Neural cell (in vitro differentiated cells): ENCODE results near the gene PRR4. TPM values are rescaled to one million over a fixed set of nuclear protein-coding genes. Genes with fewer than 3 reads are reported as not detected.

ENCODE experiments used
- polyA plus RNA-seq: library from polyadenylated mRNA; depleted of rRNA; stranded (reverse); fragments of >200 nt; gene quantifications from 2 replicates; pipeline ENCODE4 v1.2.3, GENCODE V29; 2014
- small RNA-seq, 3 experiments: library from RNA; depleted of rRNA; stranded (forward); fragments of <200 nt; gene quantifications; one replicate each; pipeline ENCODE3, GENCODE V24; 2012

The PRR4 gene
- polyA plus RNA-seq, 1 donor from 2014 or later: 5.0 TPM

Small RNA genes lying within 50 kb of the gene (small RNA-seq; reads per million reads assigned to genes)
- gene PRR4: 0 reads per million in 3 experiments

Other genes starting within 250 kb of the PRR4 start
- gene MAGOHB, start 235.9 kb downstream of the PRR4 start, polyA plus RNA-seq: 43.3 and 63.5 TPM in 2 replicates
- 0.24 and 0.26 TPM in 2 replicates for gene STYK1, start 175.4 kb downstream of the PRR4 start, polyA plus RNA-seq
- gene YBX3, start 126.2 kb downstream of the PRR4 start, polyA plus RNA-seq: 3.4 and 7.3 TPM in 2 replicates
- 0.58 TPM in 1 of 2 replicates, not detected in the other for gene TAS2R7, start 46.8 kb downstream of the PRR4 start, polyA plus RNA-seq
- gene TAS2R8, start 42.2 kb downstream of the PRR4 start, polyA plus RNA-seq: 0.59 and 1.6 TPM in 2 replicates
- 0.32 and 1.6 TPM in 2 replicates for gene TAS2R9, start 39.3 kb downstream of the PRR4 start, polyA plus RNA-seq
- 3.9 and 8.3 TPM in 2 replicates for gene TAS2R10, start 23.1 kb downstream of the PRR4 start, polyA plus RNA-seq
- gene PRH1, start 34.8 kb upstream of the PRR4 start, polyA plus RNA-seq: 18.7 and 25.7 TPM in 2 replicates
- 0.52 and 0.61 TPM in 2 replicates for gene TAS2R13, start 60.1 kb upstream of the PRR4 start, polyA plus RNA-seq
- gene PRH2, start 79.8 kb upstream of the PRR4 start, polyA plus RNA-seq: not detected in 2 replicates
- 13.5 and 14.9 TPM in 2 replicates for gene TAS2R14, start 89.8 kb upstream of the PRR4 start, polyA plus RNA-seq
- 2.4 TPM in 1 of 2 replicates, not detected in the other for gene TAS2R50, start 137.4 kb upstream of the PRR4 start, polyA plus RNA-seq
- gene TAS2R20, start 148.8 kb upstream of the PRR4 start, polyA plus RNA-seq: 1.9 and 3.3 TPM in 2 replicates
- gene TAS2R19, start 173.1 kb upstream of the PRR4 start, polyA plus RNA-seq: 5.7 and 11.2 TPM in 2 replicates
- 3.5 and 4.0 TPM in 2 replicates for gene TAS2R31, start 181.9 kb upstream of the PRR4 start, polyA plus RNA-seq
- not detected in 2 replicates for gene TAS2R46, start 212.8 kb upstream of the PRR4 start, polyA plus RNA-seq
- gene TAS2R43, start 242.8 kb upstream of the PRR4 start, polyA plus RNA-seq: 0.35 and 1.1 TPM in 2 replicates